ENCODE results near the gene PCYOX1L.

- TF ChIP-seq PHF8 (conservative IDR thresholded peaks at IDR 0.05; ENCODE audit: low read depth, low read length) (no peak), CTCF (IDR thresholded peaks at IDR 0.05; ENCODE audit: control extremely low read depth in 1 of 3, insufficient read depth in 1 of 3, low read depth in 1 of 3, low read length in 3 of 3) (no peak), GABPA (IDR thresholded peaks at IDR 0.05; ENCODE audit: borderline replicate concordance, insufficient read depth, low read length) (no peak), CHD2 (IDR thresholded peaks at IDR 0.05; ENCODE audit: low read length) (no peak), EZH2 (IDR thresholded peaks at IDR 0.05; ENCODE audit: low read depth, low read length, severe bottlenecking) (no peak)
Measured at GRCh38 chr5:149370878-149371277, 13.0 kb downstream of the PCYOX1L start.
